Measurements from ENCODE around the gene ARHGDIA. TPM values are rescaled to one million over a fixed set of nuclear protein-coding genes. Genes with fewer than 3 reads are reported as not detected.

Gene ARHGDIA
- total and polyA plus RNA-seq, 5 donors: 101 to 217 (median 132) TPM

- 66% methylated on average over 10 of the region's 10 CpGs for WGBS
- H3K9me3 ChIP-seq (ENCODE audit: control insufficient read depth, low read length): no peaks in the 10 kb centered on the region
- intact Hi-C loops (cut with DNase I): no loop called here
- no peaks in the 10 kb centered on the region for H3K27me3 ChIP-seq (ENCODE audit: control insufficient read depth, insufficient read depth)
- DNase-seq (no peak), ATAC-seq (no peak)
- no peak overlapping the region for H3K27ac ChIP-seq (ENCODE audit: low read length)
- no peaks in the 10 kb centered on the region for H3K4me1 ChIP-seq (ENCODE audit: control insufficient read depth, insufficient read depth, low read length)
- no peak overlapping the region for H3K4me3 ChIP-seq (ENCODE audit: low read length)
These were observed 14.3 kb upstream of the ARHGDIA start for GRCh38 chr17:81885454-81885853.

GRCh38 chr17:81884968-81885367, 13.8 kb upstream of the ARHGDIA start:
- ATAC-seq (peak in 1 of 2 donors; percentile 10), DNase-seq (no peak)
- Histone ChIP-seq H3K4me1 (ENCODE audit: control insufficient read depth, insufficient read depth, low read length) (no peaks in the 10 kb centered on the region), H3K27ac (ENCODE audit: low read length) (no peak overlapping the region), H3K9me3 (ENCODE audit: control insufficient read depth, low read length) (no peaks in the 10 kb centered on the region), H3K4me3 (ENCODE audit: low read length) (no peak overlapping the region), H3K27me3 (ENCODE audit: control insufficient read depth, insufficient read depth) (no peaks in the 10 kb centered on the region)
- 94% methylated on average over 5 of the region's 5 CpGs for WGBS
- intact Hi-C loops (cut with DNase I): no loop called here

- H3K4me3 ChIP-seq (ENCODE audit: low read length): no peak overlapping the region
- H3K9me3 ChIP-seq (ENCODE audit: control insufficient read depth, low read length): no peaks in the 10 kb centered on the region
- WGBS: 44% methylated on average over 11 of the region's 11 CpGs
- peak in 1 of 3 donors; percentile 52 for DNase-seq
- intact Hi-C loops (cut with DNase I): no loop called here
- no peak overlapping the region for H3K27ac ChIP-seq (ENCODE audit: low read length)
- H3K27me3 ChIP-seq (ENCODE audit: control insufficient read depth, insufficient read depth): no peaks in the 10 kb centered on the region
- peak; percentile 28 to 40 for ATAC-seq
- H3K4me1 ChIP-seq (ENCODE audit: control insufficient read depth, insufficient read depth, low read length): no peaks in the 10 kb centered on the region
These were observed 13.4 kb upstream of the ARHGDIA start for GRCh38 chr17:81884520-81884919.

- 89% methylated on average over 5 of the region's 5 CpGs for WGBS
- no peak for ATAC-seq
These were observed 8.0 kb upstream of the ARHGDIA start for GRCh38 chr17:81879121-81879520.

GRCh38 chr17:81878294-81878693, 7.2 kb upstream of the ARHGDIA start:
- H3K9me3 ChIP-seq (ENCODE audit: control insufficient read depth, low read length): no peaks in the 10 kb centered on the region
- no peak for ATAC-seq
- intact Hi-C loops (cut with DNase I): no loop called here
- H3K4me3 ChIP-seq (ENCODE audit: low read length): no peak overlapping the region
- no peak overlapping the region for H3K27ac ChIP-seq (ENCODE audit: low read length)
- H3K27me3 ChIP-seq (ENCODE audit: control insufficient read depth, insufficient read depth): no peaks in the 10 kb centered on the region
- 94% methylated on average over 3 of the region's 3 CpGs for whole genome bisulfite sequencing
- no peaks in the 10 kb centered on the region for H3K4me1 ChIP-seq (ENCODE audit: control insufficient read depth, insufficient read depth, low read length)
- DNase-seq: no peak

More at GRCh38 chr17:81879121-81879520, 8.0 kb upstream of the ARHGDIA start:
- H3K4me3 ChIP-seq (ENCODE audit: low read length): no peak overlapping the region
- no peak for DNase-seq
- H3K4me1 ChIP-seq (ENCODE audit: control insufficient read depth, insufficient read depth, low read length): no peaks in the 10 kb centered on the region
- intact Hi-C loops (cut with DNase I): no loop called here
- no peak overlapping the region for H3K27ac ChIP-seq (ENCODE audit: low read length)
- no peaks in the 10 kb centered on the region for H3K9me3 ChIP-seq (ENCODE audit: control insufficient read depth, low read length)
- H3K27me3 ChIP-seq (ENCODE audit: control insufficient read depth, insufficient read depth): no peaks in the 10 kb centered on the region

- Histone ChIP-seq H3K9me3 (ENCODE audit: control insufficient read depth, low read length) (no peaks in the 10 kb centered on the region), H3K27me3 (ENCODE audit: control insufficient read depth, insufficient read depth) (no peaks in the 10 kb centered on the region), H3K4me3 (ENCODE audit: low read length) (no peak overlapping the region), H3K27ac (ENCODE audit: low read length) (no peak overlapping the region), H3K4me1 (ENCODE audit: control insufficient read depth, insufficient read depth, low read length) (no peaks in the 10 kb centered on the region)
- ATAC-seq (no peak), DNase-seq (no peak)
- WGBS: 95% methylated on average over 5 of the region's 5 CpGs
- intact Hi-C loops (cut with DNase I): no loop called here
These were observed 6.4 kb upstream of the ARHGDIA start for GRCh38 chr17:81877569-81877968.

GRCh38 chr17:81871387-81872230, 472 bp upstream of the ARHGDIA start:
- intact Hi-C loops (cut with DNase I): no loop called here
- peak overlapping the region; percentile 84 for H3K27ac ChIP-seq (ENCODE audit: low read length)
- peak overlapping the region; percentile 97 for H3K4me3 ChIP-seq (ENCODE audit: low read length)
- H3K27me3 ChIP-seq (ENCODE audit: control insufficient read depth, insufficient read depth): no peaks in the 10 kb centered on the region
- H3K9me3 ChIP-seq (ENCODE audit: control insufficient read depth, low read length): no peaks in the 10 kb centered on the region
- H3K4me1 ChIP-seq (ENCODE audit: control insufficient read depth, insufficient read depth, low read length): no peaks in the 10 kb centered on the region
- ATAC-seq (peak; percentile 37 to 43), DNase-seq (peak; percentile 97 to 99 (median 99))
- WGBS: under 1% methylated on average over 86 of the region's 86 CpGs

- Histone ChIP-seq H3K27ac (ENCODE audit: low read length) (peak overlapping the region; percentile 94), H3K4me1 (ENCODE audit: control insufficient read depth, insufficient read depth, low read length) (no peaks in the 10 kb centered on the region), H3K9me3 (ENCODE audit: control insufficient read depth, low read length) (no peaks in the 10 kb centered on the region), H3K4me3 (ENCODE audit: low read length) (peak overlapping the region; percentile 97), H3K27me3 (ENCODE audit: control insufficient read depth, insufficient read depth) (no peaks in the 10 kb centered on the region)
- ATAC-seq (peak; percentile 0 to 5), DNase-seq (peak; percentile 62 to 83 (median 81))
- WGBS: 2% methylated on average over 65 of the region's 65 CpGs
- intact Hi-C loops (cut with DNase I): no loop called here
These were observed 781 bp downstream of the ARHGDIA start for GRCh38 chr17:81870131-81870980.

GRCh38 chr17:81869221-81870130, 1.7 kb downstream of the ARHGDIA start:
- Histone ChIP-seq H3K4me3 (ENCODE audit: low read length) (peak overlapping the region; percentile 97), H3K9me3 (ENCODE audit: control insufficient read depth, low read length) (no peaks in the 10 kb centered on the region), H3K27me3 (ENCODE audit: control insufficient read depth, insufficient read depth) (no peaks in the 10 kb centered on the region), H3K4me1 (ENCODE audit: control insufficient read depth, insufficient read depth, low read length) (no peaks in the 10 kb centered on the region), H3K27ac (ENCODE audit: low read length) (peak overlapping the region; percentile 5)
- DNase-seq (peak; percentile 52 to 86 (median 80)), ATAC-seq (peak; percentile 1 to 27)
- WGBS: 35% methylated on average over 52 of the region's 52 CpGs
- intact Hi-C loops (cut with DNase I): no loop called here

- Histone ChIP-seq H3K27me3 (ENCODE audit: control insufficient read depth, insufficient read depth) (no peaks in the 10 kb centered on the region), H3K9me3 (ENCODE audit: control insufficient read depth, low read length) (no peaks in the 10 kb centered on the region), H3K4me1 (ENCODE audit: control insufficient read depth, insufficient read depth, low read length) (no peaks in the 10 kb centered on the region), H3K27ac (ENCODE audit: low read length) (peak overlapping the region; percentile 5), H3K4me3 (ENCODE audit: low read length) (no peak overlapping the region)
- peak in 1 of 2 donors; percentile 1 for ATAC-seq
- peak; percentile 63 to 82 (median 71) for DNase-seq
- WGBS: 55% methylated on average over 30 of the region's 30 CpGs
- intact Hi-C loops (cut with DNase I): no loop called here
These were observed 2.4 kb downstream of the ARHGDIA start for GRCh38 chr17:81868674-81869220.

Data from right cardiac atrium (tissue), 5 donors.